ENCODE results near the gene RELT.

RELT gene

GRCh38 chr11:73439002-73439843 lies 63.0 kb downstream of the RELT start:
- no peak for DNase-seq

GRCh38 chr11:73445980-73446379 lies 69.8 kb downstream of the RELT start:
- no peak for DNase-seq

- no peak for DNase-seq
Observed at GRCh38 chr11:73446766-73447165, 70.6 kb downstream of the RELT start.
